Measurements from ENCODE around the gene COPS7B.
A peak's percentile ranks its signal among the peaks of the same experiment; 100 is the strongest.

The COPS7B gene

DNA sequence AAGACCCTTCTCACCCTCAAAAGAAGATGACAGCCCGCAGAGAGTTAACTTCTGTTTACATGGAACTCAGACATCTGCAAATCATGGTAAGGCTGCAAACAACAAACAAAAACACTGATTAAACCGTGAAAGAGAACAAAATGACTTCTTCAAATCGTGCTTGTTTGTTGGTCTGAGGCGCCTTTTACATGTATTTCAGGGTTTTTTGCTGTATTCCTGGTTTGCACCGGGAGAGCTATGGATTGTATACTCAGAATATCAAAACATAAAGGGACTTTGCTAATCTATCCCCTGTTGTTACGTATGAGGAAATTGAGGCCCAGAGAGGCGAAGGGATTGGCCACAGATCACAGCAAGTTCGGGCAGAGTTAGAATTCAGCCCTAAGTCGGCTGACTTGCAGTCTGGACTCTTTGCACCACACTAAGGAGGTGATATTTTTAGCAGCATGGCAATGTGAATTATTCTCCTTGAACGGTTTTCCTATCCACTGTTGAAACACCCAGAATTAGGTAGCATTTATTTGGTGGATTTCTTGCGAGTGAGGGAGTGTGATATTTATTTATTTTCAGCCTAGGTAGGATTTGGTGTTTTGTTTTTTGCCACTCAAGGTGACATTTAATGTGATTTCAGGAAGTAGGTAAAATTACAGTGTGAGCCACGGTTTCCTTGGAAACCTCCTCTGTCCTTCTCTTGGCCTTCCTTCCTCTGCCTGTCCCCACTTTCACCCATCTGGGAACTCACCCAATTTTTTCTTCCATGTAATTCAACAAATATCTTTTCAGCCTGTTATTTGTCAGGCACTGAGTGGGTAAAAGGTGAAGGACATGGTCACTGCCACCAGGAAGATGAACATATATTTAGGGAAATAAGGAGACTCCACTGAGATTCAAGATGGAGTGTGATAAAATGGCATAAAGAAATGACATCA is 4.2 kb upstream of the COPS7B start:
- Histone ChIP-seq H3K27ac (peak overlapping the region; percentile 33 to 91 (median 82)), H3K4me3 (peak overlapping the region; percentile 68 to 97 (median 94))

DNA sequence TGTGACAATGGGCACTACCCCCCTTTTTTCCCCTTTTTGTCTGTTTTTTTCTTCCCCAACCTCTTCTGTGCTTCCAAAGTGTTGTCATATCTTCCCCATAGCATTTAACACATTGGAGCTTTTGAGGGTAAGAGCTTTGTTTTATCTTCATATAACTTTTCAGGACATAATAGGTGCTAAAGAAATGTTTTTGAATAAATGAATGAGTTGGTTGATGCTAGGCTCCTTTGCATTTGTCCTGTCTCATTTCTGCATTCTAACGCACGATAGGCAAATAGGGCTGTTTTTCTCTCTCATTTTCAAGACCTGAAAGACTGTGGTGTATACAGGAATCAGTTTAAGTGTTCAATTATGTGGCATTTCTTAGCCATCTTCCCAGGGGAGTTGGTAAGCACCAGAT is 832 bp upstream of the COPS7B start:
- no peak overlapping the region for H3K4me3 ChIP-seq
- peak overlapping the region in 2 of 21 experiments; percentile 78 to 85 for H3K27ac ChIP-seq

DNA sequence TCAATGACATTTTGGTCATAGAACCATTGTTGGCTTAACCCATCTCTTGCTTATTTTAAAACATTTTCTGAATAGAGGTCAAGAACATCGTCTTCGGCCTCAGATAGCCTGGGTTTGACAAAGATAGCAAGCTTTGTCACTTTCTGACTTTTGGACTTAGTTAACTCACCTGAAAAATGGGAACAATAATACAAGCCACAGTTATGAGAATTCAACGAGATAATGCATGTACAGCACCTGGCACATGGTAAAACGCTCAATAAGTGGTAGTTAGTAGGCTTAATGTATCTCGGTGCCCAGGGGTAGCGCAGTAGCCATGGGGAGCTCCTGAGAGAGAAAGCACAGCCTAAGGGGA is 446 bp upstream of the COPS7B start:
- H3K4me3 ChIP-seq: peak overlapping the region; percentile 91 to 100 (median 98)
- peak overlapping the region; percentile 28 to 90 (median 73) for H3K27ac ChIP-seq

DNA sequence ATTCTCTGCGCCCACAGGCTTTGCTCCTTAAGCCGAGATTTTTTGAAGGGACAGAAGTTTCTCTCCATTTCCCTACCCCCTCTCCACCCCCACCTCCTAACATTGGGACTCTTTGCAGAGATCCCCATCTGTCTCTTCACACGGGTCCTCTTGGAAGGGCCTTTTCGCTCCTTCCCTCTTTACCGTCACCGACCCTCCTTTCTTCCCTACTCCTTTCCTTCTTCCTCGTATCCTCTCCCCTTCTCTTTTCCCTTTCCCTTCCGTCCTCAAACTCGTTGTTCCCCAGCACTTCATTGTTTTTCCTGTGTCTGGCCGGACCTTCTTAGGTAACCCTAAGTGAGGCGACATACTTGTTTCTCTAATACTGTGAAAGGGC is 660 bp downstream of the COPS7B start:
- H3K4me3 ChIP-seq: peak overlapping the region; percentile 91 to 100 (median 98)
- H3K27ac ChIP-seq: peak overlapping the region in 17 of 21 experiments; percentile 36 to 90 (median 78)

DNA sequence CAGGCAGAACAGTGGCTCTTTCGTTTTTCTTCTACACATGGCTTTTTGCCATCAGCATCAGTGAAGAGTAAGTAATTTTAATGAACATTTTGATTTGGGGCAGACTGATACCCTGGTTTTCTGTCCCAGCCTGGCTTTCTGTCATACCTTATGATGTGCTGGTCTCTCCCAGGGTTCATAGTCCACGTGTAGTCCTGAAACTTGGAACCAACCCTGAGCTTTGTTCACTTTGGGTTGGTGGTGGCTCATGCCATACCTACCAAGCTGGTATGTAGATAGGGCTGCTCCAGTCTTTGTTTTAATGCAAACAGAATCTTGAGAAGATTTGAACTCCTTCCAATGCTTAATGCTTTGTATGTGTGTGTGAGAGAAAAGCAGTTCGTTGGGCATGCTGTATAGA is 4.9 kb downstream of the COPS7B start:
- Histone ChIP-seq H3K4me3 (no peak overlapping the region), H3K27ac (no peak overlapping the region)

DNA sequence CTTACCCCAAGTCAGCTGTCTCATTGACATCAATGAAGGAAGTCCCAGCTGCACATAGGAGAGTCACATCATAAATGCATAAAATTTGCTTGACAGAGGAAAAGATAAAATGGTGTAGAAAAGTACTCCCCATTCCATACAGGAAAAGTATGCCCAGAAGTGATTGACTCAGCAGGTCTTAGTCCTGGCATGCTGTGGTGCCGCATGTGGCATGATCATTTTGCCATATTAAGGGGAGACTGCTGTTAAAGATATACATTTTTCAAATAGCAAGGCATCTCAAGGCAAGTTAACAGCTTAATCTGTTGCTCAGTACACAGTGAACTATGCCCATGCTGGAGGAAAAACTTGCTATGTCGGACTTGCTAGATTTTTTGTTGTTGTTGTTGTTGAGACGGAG is 8.1 kb downstream of the COPS7B start:
- Histone ChIP-seq H3K27ac (no peak overlapping the region), H3K4me3 (no peak overlapping the region)

DNA sequence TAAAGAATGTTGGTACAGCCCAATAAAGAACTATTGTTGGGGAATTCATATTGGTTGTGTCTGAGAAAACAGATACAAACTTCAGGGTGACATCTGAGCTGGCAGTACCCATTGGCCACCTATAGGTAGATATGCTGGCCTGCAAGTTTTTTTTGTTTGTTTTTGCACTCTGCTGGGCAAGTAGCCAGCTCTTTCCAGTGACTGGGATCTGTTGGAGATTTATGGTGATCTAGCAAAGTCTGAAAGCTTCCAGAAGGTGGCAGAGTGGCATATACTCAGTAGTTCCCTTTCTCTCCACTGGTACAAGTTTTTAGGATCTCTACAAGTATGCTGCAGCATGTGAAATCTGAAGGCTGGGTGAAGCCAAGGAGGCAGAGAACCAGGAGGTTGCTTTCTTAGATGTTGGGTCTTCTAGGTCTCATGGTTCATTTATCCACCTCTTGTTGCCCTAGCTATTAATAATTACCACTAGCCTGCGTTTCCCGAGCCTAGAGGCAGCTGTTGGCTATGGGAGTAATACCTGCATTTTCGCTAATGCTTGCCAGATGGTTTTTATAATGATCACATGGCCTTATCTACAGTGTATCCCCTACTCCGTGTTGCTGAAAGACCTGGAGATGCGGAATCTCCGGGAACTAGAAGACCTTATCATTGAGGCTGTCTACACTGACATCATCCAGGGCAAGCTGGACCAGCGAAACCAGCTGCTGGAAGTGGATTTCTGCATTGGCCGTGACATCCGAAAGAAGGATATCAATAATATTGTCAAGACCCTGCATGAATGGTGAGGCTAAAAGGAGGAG is 9.5 kb downstream of the COPS7B start:
- H3K27ac ChIP-seq: no peak overlapping the region
- H3K4me3 ChIP-seq: no peak overlapping the region

DNA sequence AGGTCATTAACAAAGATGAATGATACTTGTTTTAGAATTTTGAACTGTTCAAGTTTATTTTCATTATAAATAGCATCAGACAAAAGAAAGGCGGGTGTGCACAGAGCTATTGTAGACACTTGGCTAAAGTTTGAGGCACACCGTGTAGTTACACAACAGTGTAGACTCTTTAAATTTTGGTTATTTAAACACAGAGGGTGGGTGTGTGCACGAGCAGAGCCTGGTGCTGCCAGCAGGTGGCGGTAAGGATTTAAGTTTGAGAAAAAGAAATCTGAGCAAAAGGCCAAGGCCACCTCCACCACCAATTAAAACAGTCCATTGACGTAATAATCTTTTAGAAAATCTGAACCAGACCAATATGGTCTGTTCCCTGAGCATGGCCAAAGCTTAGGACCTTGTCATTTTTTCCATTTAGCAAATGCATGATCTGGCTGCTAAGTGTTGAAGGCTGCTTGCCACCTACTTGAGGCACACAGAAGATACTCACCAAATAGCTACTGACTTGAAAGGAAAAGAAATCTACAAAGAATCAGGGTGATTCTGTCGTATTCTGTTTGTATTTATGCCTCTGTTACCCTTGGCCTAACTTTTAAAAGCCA is 14.3 kb downstream of the COPS7B start:
- Histone ChIP-seq H3K27ac (no peak overlapping the region), H3K4me3 (no peak overlapping the region)

DNA sequence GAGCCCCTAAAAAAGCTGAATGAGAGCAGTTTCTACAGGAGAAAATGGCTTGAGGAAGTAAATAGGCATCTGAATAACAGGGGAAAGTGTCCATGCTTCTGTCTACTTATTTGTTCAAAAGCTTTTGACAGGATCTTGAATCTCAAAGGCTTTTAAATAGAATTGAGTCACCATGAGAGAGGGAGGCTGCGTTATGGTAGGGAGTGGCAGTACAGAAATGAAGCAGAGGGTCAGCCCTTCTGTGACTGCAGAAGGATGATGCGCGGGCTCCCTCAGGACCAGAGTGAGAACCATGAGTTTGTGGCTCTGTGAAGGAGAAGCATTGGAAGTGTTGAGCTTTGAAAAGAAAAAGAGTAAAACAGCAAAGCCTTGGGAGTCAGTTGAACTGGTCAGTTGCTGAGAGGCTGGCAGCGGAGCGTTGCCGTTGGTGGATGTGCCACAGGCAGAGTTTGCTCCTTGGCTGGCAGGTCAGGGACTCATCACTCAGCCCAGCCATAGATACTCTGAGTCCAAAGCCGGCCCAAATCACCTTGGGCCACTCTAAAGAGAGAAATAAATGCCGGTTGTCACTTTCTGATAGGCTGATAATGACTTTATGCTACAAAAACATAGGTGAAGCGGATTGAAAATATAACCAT is 17.4 kb downstream of the COPS7B start:
- Histone ChIP-seq H3K4me3 (no peak overlapping the region), H3K27ac (no peak overlapping the region)

DNA sequence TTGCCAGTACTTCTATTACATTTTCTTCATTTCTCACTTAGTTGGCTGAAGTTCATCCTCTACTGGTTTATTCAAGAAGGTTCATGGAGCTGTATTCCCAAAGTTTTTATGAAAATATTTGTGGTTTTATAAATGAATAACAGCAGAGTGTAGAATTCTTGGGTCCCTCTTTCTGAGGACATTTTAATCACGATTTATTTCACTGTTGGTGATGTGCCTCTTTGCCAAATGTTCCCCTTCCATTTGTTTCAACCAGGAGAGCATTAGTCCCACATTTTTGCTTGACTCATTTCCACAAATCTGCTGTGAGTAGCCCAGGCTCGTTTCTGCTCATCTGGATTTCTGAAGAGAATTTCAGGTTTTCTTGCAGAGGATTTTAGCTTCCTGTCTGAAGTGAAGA is 20.8 kb downstream of the COPS7B start:
- H3K4me3 ChIP-seq: no peak overlapping the region
- no peak overlapping the region for H3K27ac ChIP-seq

DNA sequence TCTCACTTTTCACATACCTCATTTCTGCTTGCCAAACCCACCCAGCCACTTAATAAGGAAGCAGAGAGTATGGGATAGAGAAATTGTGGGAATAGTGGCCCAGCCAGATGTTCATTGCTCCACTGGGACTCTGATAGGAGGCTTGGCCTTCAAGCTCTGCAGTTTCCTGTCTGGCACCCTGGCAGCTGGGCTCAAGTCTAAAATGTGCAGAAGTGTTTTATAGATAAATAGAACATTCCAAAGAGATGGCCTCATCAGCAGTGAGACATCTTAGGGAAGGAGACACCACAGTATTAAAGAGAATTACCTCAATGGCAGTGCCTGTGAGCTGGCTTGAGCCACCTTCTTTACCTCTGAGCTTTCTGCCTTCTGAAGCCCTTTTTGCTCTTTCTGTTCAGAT is 24.7 kb downstream of the COPS7B start:
- no peak overlapping the region for H3K27ac ChIP-seq

DNA sequence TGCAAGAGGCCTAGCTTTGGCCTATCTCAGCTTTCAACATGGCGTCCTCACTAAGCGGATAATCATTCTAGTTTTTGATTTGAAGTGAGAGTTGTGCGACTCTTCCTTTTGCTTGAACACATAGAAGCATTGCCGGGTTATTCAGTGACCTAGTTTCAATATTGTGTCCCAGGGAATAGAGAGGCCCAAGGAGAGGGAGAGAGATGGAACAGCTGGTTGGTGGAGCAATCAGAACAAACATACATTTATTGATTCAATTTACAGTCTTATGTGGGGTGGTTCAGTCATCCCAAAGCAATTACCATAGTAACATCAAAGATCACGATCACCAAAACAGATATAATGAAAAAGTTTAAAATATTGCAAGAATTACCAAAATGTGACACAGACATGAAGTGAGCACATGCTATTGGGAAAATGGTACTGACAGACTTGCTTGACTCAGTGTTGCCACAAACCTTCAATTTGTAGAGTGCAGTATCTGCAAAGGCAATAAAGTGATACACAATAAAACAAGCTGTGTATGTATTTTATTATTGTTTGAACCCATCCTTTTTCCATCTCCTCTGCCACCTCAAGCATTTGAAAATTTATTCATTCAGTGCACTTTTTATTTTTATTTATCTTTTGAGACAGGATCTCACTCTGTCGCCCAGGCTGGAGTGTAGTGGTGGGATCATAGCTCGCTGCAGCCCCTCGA is 30.2 kb downstream of the COPS7B start:
- H3K4me3 ChIP-seq: no peak overlapping the region
- no peak overlapping the region for H3K27ac ChIP-seq

More for the DNA sequence above, 24.7 kb downstream of the COPS7B start:
- H3K4me3 ChIP-seq: no peak overlapping the region

DNA sequence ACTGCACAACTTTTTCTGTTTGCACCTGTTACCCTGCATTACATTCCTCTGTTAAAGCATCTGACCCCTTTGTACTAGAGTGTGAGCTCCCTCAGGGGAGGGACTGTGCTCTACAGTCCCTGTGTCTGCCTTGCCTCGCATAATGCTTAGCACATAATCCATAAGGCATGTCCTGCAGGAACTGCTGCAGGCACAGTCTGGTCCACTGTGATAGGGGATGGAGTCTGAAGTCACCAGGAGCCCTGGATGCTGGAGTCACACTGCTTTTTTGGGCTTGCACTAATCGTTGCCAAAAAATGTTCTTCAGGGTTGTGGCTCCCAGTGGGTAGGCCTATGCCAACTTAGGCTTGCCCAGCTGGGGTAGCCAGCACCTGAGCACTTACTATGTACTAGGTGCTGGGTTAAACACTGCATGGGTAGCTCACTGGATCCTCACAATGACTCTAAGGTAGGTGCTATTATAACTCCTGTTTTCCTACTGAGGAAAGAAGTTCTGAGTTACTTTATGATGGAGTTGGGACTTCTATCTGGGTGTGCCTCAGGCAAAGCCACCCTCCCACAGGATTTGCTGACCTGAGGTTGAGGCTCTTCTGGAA is 33.3 kb downstream of the COPS7B start:
- Histone ChIP-seq H3K27ac (no peak overlapping the region), H3K4me3 (no peak overlapping the region)

DNA sequence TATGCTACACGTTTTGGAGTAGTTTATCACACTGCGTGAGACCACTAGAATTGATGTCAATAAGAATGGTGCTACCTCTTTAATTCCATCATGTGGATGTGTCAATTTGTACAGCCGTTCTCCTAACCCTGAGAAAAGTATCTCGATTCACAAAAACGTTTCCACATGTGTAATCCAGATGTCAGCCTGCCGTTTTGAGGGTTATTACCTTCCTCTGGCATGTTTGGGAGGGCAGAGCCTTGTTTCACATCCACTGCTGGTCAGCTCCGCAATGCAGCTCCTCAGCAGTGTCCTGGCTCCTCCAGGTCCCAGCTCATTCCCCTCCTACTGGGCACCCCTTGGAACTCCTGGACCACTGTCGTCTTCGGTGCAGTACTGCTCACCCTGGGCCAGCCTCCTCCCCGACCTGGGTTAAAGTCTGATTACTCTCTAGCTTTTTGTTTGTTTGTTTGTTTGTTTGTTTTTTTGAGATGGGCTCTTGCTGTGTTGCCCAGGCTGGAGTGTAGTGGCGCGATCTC is 34.6 kb downstream of the COPS7B start:
- Histone ChIP-seq H3K27ac (no peak overlapping the region), H3K4me3 (no peak overlapping the region)

DNA sequence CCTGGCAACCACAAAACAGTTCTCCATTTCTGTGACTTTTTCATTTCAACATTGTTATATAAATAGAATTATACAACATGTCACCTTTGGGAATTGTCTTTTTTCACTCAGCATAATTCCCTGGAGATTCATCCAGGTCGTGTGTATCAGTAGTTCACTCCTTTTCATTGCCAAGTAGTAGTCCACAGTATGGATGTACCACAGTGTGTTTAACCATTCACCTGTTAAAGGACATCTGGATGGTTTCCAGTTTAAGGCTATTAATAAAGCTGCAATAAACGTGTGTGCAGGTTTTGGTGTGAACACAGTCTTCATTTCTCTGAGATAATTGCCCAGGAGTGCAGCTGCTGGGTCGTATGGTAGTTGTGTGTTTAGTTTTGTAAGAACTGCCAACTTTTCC is 35.7 kb downstream of the COPS7B start:
- no peak overlapping the region for H3K27ac ChIP-seq
- no peak overlapping the region for H3K4me3 ChIP-seq

DNA sequence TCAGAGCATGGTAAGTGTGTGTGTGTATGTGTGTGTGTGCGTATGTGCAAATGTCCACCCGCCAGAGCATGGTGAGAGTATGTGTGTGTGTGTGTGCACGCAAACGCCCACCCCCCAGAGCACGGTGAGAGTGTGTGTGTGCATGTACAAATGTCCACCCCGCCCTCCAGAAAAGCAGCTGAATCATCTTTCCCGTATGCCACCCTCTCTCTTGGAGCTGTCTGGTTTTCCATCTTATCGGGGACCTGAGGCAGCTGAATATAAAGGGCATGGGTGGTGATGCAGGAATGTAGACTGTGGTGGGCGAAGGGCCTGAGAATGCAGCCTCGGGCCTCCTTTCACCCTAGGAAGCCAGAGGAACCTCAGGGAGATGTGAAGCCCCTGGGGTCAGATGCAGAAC is 66.9 kb downstream of the COPS7B start:
- no peak overlapping the region for H3K4me3 ChIP-seq

DNA sequence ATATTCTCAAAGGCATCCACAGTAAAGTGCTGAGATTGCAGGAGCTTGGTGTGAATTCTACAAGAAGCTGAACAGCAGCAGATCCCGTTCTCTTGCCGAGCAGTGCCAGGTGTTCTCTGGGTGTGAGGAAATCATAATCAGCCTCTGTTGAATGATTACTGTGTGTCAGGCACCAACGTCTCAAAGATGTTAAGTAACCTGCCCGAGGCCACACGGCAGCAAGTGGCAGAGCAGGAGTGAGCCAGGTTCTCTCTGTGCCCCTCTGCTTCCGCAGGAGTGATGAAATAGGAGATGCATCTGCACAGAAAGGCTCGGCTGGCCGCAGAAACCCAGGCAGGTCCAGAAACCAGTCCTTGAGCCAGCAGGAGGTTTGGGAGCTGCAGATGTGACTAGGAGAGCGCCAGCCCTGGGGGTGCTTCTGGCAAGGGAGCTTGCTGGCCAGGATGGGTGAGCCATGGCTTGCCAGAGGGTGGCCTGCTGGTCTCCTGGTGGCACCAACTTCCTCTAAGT is 68.4 kb downstream of the COPS7B start:
- Histone ChIP-seq H3K27ac (no peak overlapping the region), H3K4me3 (no peak overlapping the region)

More for the DNA sequence above, 66.9 kb downstream of the COPS7B start:
- H3K27ac ChIP-seq: no peak overlapping the region

DNA sequence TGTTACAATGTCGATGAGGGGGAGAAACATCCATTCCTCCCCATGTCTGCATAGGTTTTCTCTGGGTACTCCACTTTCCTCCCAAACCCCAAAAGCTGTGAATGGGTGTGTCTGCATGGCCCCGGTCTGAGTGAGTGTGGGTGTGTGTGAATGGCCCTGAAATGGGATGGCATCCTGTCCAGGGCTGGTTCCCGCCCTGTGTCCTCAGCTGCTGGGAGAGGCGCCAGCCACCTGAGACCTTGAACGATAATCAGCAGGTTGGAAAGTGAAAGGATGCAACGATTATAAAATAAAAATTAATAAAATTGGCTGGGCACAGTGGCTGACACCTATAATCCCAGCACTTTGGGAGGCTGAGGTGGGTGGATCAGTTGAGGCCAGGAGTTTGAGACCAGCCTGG is 70.7 kb downstream of the COPS7B start:
- no peak overlapping the region for H3K27ac ChIP-seq
- H3K4me3 ChIP-seq: no peak overlapping the region
